GM18498 (cell line): ENCODE measurements around the gene SULT1B1.
A peak's percentile ranks its signal among the peaks of the same experiment; 100 is the strongest.

Source experiments
- ATAC-seq: cut with Tn5 transposase; IDR thresholded peaks from one replicate; pipeline ENCODE4 v1.9.1; 2021; ENCODE audit warnings: mild to moderate bottlenecking, moderate library complexity; ENCODE audit not compliant: unreplicated experiment

SULT1B1 gene

GRCh38 chr4:69701696-69702095, 58.7 kb downstream of the SULT1B1 start:
- ATAC-seq: no peak

- ATAC-seq: no peak
These were observed 62.7 kb downstream of the SULT1B1 start for GRCh38 chr4:69697536-69698242.

GRCh38 chr4:69689599-69689998, 70.8 kb downstream of the SULT1B1 start:
- peak; percentile 71 for ATAC-seq

GRCh38 chr4:69684804-69685203, 75.6 kb downstream of the SULT1B1 start:
- ATAC-seq: no peak
